EL (cell line): ENCODE results near the gene CDH5.
"Not testable (repeated sequence)": the region's sequence is repeated elsewhere in the genome, so short reads cannot be mapped to it uniquely, and the experiment has no call there.

Experiments used
- DNase-seq: peaks from one replicate; pipeline ENCODE4 v3.0.0-alpha.2; 2016

Gene CDH5

GRCh38 chr16:66366433-66367299 is at the start of gene CDH5:
CDH5 (plus strand) TSS chr16:66366691; CDS start chr16:66379338, 12,647 bp downstream.
- DNase-seq = no peak

GRCh38 chr16:66318505-66318904 is 48.0 kb upstream of the CDH5 start:
- DNase-seq = no peak

GRCh38 chr16:66320774-66321173 is 45.7 kb upstream of the CDH5 start:
- DNase-seq = no peak

GRCh38 chr16:66322174-66322573 is 44.3 kb upstream of the CDH5 start:
- DNase-seq = no peak

GRCh38 chr16:66324815-66325515 is 41.5 kb upstream of the CDH5 start:
- DNase-seq = peak; percentile 21

GRCh38 chr16:66325717-66326376 is 40.6 kb upstream of the CDH5 start:
- DNase-seq = no peak

- no peak for DNase-seq
Observed at GRCh38 chr16:66326991-66327513, 39.4 kb upstream of the CDH5 start.

GRCh38 chr16:66328282-66328681 is 38.2 kb upstream of the CDH5 start:
- DNase-seq = no peak

- not testable (repeated sequence) for DNase-seq
Observed at GRCh38 chr16:66331464-66331863, 35.0 kb upstream of the CDH5 start.

GRCh38 chr16:66332634-66333610 is 33.6 kb upstream of the CDH5 start:
- no peak for DNase-seq

- no peak for DNase-seq
Observed at GRCh38 chr16:66334853-66335574, 31.5 kb upstream of the CDH5 start.

- peak; percentile 23 for DNase-seq
Observed at GRCh38 chr16:66335704-66336329, 30.7 kb upstream of the CDH5 start.

- no peak for DNase-seq
Observed at GRCh38 chr16:66337463-66338188, 28.9 kb upstream of the CDH5 start.

GRCh38 chr16:66342294-66342900 is 24.1 kb upstream of the CDH5 start:
- peak; percentile 16 for DNase-seq

- DNase-seq = peak; percentile 38
Observed at GRCh38 chr16:66344533-66345145, 21.9 kb upstream of the CDH5 start.

GRCh38 chr16:66346221-66346620 is 20.3 kb upstream of the CDH5 start:
- DNase-seq = no peak

GRCh38 chr16:66352304-66352703 is 14.2 kb upstream of the CDH5 start:
- no peak for DNase-seq

GRCh38 chr16:66353055-66353454 is 13.4 kb upstream of the CDH5 start:
- DNase-seq = no peak
